ENCODE measurements around the gene NT5C1A. TPM values are rescaled to one million over a fixed set of nuclear protein-coding genes. Genes with fewer than 3 reads are reported as not detected.

NT5C1A gene
- polyA plus RNA-seq, 2 of the 4 experiments (the other 2 are of a cell fraction): not detected

GRCh38 chr1:39685071-39685470 is 13.2 kb upstream of the NT5C1A start:
- 55% methylated on average over 3 of the region's 3 CpGs for WGBS (ENCODE audit: missing lambda C conversion rate)
- H3K4me3 ChIP-seq: no peak overlapping the region
- no peaks in the 10 kb centered on the region for H3K4me1 ChIP-seq
- H3K27ac ChIP-seq: no peak overlapping the region
- TF ChIP-seq MAX (IDR thresholded peaks at IDR 0.05) (no peak), SMC3 (IDR thresholded peaks at IDR 0.05) (no peak), MYC (IDR thresholded peaks at IDR 0.05; ENCODE audit: borderline replicate concordance, low read length) (no peak), E2F6 (IDR thresholded peaks at IDR 0.05; ENCODE audit: borderline replicate concordance, low read depth) (no peak), RARB (CRISPR knock-in tag; IDR thresholded peaks at IDR 0.05) (no peak), PHF8 (IDR thresholded peaks at IDR 0.05; ENCODE audit: borderline replicate concordance, low read depth) (no peak), ATOH8 (CRISPR knock-in tag; IDR thresholded peaks at IDR 0.05; ENCODE audit: low read depth) (no peak), RAD21 (conservative IDR thresholded peaks at IDR 0.05 in 1 of 2, IDR thresholded peaks at IDR 0.05 in 1 of 2) (no peak), CTCF (IDR thresholded peaks at IDR 0.05) (no peak), CHD2 (IDR thresholded peaks at IDR 0.05; ENCODE audit: low read length, partially characterized antibody) (no peak), TP53 (CRISPR knock-in tag; IDR thresholded peaks at IDR 0.05) (no peak), KDM1A (IDR thresholded peaks at IDR 0.05; ENCODE audit: low read depth) (no peak), NR3C1 (IDR thresholded peaks at IDR 0.05) (no peak), JUN (IDR thresholded peaks at IDR 0.05) (no peak), EHMT2 (IDR thresholded peaks at IDR 0.05; ENCODE audit: low read depth) (no peak), FOSB (CRISPR knock-in tag; IDR thresholded peaks at IDR 0.05) (no peak), ELK1 (IDR thresholded peaks at IDR 0.05; ENCODE audit: low read depth, low read length) (no peak), ZNF302 (CRISPR knock-in tag; IDR thresholded peaks at IDR 0.05) (no peak)
- no peak overlapping the region for H3K4me2 ChIP-seq
- no peaks in the 10 kb centered on the region for H3K9me3 ChIP-seq
- ChIA-PET CTCF (interaction anchor here (2.2 kb wide), 1 partner anchor 14 kb away, joined by 8 read pairs; the partner anchor contains the start of gene NT5C1A), POLR2A (no interaction called here)
- DNase-seq (ENCODE audit: low read depth in 1 of 2, low spot score in 1 of 2) (no peak), FAIRE-seq (no peak), ATAC-seq (no peak)

GRCh38 chr1:39684313-39684664 is 12.4 kb upstream of the NT5C1A start:
- TF ChIP-seq HOXB5 (CRISPR knock-in tag; IDR thresholded peaks at IDR 0.05) (no peak), FOSB (CRISPR knock-in tag; IDR thresholded peaks at IDR 0.05) (no peak), ZSCAN20 (CRISPR knock-in tag; IDR thresholded peaks at IDR 0.05) (no peak), PBX3 (IDR thresholded peaks at IDR 0.05) (no peak), JUN (IDR thresholded peaks at IDR 0.05) (no peak), NFE2L2 (conservative IDR thresholded peaks at IDR 0.05; ENCODE audit: low read length) (no peak), POLR2AphosphoS2 (conservative IDR thresholded peaks at IDR 0.05; ENCODE audit: low read length) (no peak), RFX5 (IDR thresholded peaks at IDR 0.05) (no peak), HEYL (CRISPR knock-in tag; IDR thresholded peaks at IDR 0.05) (no peak)
- H3K27ac ChIP-seq: no peak overlapping the region
- ChIA-PET CTCF (interaction anchor here (2.2 kb wide), 1 partner anchor 13 kb away, joined by 8 read pairs; the partner anchor contains the start of gene NT5C1A), POLR2A (no interaction called here)
- no peak for FAIRE-seq
- no peak for ATAC-seq
- no peak overlapping the region for H3K4me3 ChIP-seq
- no peak overlapping the region for H3K4me2 ChIP-seq
- no peaks in the 10 kb centered on the region for H3K4me1 ChIP-seq
- no peaks in the 10 kb centered on the region for H3K9me3 ChIP-seq
- WGBS (ENCODE audit: missing lambda C conversion rate): 43% methylated on average over 4 of the region's 13 CpGs
- no peak for DNase-seq (ENCODE audit: low read depth in 1 of 2, low spot score in 1 of 2)
